ENCODE results near the gene SET.

SET gene

DNA sequence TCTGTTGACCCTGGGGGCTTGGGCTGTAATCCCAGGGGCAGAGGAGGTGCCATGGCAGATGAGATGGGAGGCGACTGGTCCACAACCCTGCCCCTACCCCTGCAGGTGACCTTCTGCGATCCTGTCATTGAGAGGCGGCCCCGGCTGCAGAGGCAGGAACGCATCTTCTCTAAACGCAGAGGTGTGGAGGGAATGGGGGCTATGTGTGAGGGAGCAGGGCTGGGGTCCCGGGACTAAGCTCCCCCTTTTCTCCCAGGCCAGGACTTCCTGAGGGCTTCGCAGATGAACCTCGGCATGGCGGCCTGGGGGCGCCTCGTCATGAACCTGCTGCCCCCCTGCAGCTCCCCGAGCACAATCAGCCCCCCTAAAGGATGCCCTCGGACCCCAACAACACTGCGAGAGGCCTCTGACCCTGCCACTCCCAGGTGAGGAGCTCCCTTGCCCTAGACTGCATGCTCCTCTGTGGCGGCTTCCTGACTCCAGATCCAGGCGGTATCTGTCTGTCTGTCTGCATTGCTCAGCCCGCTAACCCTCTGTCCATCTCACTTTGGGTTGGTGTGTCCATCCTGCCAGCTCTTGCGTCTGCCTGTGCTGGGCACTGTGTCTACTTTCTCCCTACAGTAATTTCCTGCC is 25.0 kb downstream of the SET start:
- DNase-seq: no peak

DNA sequence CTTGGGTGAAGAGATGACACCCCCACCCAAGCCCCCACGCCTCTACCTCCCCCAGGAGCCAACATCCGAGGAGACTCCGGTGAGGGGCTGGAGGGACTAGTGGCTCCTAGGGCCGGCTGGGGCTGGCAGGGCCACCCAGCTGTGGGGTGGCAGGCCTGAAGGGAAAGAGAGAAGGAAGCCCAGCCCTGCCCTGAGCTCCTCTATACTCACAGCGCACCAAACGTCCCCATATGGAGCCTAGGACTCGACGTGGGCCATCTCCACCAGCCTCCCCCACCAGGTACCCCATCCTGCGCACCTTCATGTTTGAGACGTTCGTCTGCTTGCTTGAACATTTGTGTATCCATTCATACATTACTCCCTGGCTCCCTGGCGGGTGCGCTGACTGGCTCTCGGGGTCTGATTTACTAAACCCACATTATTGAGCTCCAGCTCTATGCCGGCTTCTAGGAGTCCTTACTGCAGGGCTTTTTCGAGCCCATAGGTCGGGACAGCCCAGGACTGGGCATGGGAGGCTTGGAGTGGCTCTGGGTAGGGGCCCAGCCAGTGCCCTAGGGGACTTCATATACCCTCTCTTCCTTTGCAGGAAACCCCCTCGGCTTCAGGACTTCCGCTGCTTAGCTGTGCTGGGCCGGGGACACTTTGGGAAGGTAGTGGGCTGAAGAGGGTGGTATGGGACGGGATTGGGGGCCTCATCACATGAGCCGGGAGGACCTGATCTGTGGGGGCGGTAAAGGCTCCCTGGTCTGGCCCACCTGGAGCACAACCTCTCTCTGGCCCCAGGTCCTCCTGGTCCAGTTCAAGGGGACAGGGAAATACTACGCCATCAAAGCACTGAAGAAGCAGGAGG is 25.8 kb downstream of the SET start:
- DNase-seq: no peak

DNA sequence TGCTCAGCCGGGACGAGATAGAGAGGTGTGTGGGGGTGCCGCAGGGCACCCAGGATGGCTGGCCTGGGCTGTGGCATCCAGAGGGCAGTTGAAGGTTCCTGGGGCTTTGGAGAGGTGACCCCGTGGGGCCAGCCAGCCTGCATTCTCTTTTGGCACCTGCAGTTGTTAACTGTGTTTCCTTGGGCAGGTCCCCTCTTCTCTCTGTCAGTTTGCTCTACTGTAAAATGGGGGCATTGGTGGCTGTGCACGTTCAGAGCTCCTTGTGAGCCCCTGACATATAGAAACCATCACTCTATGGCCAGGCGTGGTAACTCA is 26.4 kb downstream of the SET start:
- no peak for DNase-seq

DNA sequence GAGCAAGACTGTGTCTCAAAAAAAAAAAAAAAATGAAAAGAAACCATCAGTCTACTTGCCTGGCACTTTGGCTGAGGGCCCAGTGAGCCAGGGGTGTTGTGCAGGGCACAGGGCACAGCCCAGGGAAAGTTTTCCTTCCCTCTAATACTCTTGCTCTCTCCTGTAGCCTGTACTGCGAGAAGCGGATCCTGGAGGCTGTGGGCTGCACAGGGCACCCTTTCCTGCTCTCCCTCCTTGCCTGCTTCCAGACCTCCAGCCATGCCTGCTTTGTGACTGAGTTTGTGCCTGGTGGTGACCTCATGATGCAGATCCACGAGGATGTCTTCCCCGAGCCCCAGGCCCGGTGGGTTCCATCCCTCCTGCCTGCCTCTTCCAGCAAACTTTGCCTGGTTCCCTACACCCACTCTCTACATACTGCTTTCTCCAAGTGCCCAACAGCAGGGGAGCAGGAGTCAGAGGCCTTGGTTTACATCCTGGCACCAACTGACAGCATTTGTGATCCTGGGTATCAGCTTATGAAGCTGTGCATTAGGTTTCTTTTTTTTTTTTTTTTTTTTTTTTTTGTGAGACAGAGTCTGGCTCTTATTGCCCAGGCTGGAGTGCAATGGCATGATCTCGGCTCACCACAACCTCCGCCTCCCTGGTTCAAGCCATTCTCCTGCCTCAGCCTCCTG is 27.7 kb downstream of the SET start:
- no peak for DNase-seq

DNA sequence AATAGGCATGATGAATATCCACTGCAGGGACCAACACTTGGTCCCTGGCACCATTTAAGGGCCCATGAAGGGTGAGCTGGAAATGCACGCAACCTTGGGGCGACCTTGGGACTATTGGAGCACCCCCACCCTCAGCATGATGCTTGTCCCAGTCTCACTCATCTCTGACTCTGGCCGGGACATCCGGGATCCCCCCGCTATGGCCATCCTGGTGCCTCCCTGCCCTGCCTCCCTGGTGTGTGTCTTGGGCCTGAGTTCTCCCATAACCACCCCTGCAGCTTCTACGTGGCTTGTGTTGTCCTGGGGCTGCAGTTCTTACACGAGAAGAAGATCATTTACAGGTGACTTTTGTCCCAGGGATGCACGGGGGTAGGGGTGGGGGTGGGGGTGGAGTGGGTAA is 29.0 kb downstream of the SET start:
- no peak for DNase-seq

DNA sequence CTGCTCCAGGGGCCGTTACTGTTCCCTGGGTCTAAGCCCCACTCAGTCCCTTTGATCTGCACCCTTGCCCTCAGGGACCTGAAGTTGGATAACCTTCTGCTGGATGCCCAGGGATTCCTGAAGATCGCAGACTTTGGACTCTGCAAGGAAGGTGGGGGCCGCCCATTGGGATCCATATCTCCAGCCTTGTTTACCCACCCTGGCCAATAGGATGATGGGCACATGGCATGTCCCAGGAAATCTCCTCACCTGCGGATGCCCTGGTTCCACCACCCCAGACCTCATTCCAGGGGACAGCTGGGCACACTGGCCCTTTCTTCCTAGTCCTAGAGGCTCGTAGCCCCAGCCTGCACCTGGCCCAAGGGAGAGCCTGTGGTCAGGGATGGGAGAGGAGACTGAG is 29.5 kb downstream of the SET start:
- DNase-seq: no peak

DNA sequence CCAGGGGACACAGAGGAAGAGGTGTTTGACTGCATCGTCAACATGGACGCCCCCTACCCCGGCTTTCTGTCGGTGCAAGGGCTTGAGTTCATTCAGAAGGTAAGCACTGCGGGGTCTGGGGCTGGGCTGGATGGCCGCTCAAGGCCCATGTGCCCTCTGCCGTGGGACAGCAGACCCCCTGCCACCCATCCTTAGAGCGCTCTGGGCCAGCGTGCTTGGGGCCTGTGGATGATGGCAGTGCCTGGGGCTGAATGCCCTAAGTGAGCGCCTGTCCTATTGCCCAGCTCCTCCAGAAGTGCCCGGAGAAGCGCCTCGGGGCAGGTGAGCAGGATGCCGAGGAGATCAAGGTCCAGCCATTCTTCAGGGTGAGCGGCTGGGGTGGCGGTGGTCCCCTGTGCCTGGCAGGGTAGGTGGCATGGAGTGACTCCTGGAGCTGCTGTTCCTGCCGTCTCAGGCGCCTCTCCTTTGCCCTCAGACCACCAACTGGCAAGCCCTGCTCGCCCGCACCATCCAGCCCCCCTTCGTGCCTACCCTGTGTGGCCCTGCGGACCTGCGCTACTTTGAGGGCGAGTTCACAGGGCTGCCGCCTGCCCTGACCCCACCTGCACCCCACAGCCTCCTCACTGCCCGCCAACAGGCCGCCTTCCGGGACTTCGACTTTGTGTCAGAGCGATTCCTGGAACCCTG is 31.0 kb downstream of the SET start:
- no peak for DNase-seq

DNA sequence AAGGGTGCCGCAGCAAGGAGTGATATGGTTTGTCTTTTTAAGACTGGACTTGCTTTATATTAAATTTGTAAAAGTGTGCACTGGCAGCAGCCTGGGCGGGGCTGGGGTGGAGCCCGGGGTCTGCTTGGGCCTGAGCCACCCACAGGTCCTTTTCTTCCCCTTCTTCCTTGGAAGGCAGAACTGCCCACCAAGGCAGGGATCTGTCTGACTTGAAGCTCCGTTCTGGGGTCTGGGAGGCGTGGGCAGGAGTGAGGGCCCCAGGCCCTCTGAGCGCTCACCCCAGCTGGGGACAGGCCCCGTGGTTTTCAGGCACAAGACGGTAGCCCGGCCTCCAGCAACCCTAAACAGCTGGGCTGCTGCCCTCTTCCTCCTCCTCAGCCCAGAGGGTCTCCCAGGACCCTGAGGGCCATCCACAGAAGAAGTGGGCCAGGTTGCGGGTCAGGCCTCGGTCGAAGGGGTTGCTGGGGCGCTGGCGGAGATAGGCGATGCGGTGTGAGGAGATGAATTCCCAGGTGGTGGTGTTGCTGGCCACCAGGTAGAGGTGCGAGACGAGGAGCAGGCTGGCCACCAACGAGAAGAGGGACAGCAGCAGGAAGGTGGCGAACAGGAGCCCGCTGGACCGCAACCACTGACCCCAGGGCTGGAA is 31.9 kb downstream of the SET start:
- no peak for DNase-seq

DNA sequence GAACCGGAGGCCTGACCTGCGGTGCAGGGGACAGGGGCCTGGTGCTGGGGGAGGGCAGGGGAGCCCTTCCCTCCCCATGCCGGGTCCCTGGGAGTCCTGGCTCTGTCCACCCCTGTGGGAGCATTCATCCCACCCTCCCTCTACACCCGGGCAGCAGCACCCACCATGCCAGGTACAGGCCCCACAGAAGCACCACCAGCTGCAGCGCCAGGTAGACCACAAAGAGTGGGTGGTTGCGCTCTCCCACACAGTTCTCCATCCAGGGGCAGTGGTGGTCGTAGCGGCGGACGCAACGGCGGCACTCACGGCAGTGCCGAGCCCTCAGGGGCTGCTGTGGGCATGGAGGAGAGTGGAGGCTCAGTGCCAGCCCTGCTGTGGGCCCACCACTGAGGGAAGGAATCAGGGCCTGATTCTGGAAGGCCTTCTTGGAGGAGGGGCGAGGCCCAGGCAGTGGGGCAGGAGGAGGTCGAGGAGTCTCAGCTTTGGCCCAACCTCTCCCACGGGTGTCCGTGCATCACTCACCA is 32.5 kb downstream of the SET start:
- DNase-seq: no peak

DNA sequence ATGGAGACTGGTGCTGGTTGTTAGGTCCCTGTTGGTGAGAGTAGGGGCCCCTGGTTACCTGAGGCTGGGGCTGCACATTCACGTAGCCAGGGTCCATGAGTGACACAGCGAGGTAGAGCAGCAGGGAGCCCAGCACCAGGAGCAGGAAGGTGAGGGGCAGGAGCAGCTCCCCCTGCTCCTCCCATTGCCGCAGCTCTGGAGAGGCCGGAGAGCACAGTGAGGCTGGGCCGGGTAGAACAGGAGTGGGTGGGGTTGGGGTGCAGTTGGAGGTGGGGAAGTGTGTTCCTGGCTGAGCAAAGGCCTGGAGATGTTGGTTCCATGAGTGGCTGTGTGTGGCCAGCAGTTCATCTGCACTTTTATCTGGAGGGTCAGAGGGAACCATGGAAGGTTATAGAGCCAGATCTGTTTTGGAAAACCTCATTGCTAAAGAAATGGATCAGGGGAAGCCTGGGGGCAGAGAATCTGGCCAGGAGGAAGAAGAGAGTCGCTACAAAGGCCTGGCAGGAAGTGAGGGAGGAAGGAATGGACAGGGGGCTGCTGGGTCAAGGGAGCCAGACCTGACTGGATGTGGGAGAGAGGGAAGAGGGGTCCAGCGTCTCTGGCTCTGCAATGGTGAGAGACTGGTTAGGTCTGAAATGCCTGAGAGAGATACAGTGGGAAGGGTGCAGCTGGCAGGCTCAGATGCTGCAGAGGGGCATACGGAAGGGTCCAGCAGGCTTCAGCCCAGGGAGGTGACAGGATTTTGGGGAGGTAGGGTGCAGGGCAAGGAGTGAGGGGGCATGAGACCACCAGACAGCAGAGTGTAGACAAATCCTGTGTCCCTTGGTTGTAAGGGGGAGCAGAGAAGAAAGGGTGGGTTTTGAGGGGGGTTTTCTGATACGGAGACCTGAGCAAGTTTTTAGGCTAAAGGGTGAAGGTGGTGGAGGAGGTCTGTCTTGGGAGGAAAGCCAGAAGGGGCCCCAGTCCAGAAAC is 33.6 kb downstream of the SET start:
- no peak for DNase-seq

DNA sequence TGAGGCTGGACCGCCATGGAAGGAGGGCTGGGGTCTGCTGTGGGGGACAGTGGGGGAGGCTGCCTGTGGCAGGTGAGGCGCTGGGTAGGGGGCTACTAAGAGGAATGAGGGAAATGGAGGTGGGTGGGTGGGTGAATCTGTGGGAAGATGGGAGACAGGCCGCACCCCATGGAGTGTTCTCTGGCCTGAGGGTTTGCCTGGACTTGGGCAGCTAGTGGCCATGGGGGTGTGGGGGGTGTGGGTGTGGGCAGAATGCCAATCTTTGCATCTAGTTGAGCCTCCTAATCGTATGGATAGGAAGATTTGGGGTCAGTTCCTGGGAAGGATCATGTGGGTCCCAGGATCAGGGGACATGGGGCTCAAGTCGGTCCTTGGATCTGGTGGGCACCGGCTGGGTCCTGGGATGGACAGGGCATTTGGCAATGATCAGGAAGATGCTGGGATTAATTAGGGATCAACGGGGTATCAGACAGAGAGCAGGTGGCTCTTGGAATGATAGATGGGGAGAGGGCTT is 34.4 kb downstream of the SET start:
- DNase-seq: no peak

DNA sequence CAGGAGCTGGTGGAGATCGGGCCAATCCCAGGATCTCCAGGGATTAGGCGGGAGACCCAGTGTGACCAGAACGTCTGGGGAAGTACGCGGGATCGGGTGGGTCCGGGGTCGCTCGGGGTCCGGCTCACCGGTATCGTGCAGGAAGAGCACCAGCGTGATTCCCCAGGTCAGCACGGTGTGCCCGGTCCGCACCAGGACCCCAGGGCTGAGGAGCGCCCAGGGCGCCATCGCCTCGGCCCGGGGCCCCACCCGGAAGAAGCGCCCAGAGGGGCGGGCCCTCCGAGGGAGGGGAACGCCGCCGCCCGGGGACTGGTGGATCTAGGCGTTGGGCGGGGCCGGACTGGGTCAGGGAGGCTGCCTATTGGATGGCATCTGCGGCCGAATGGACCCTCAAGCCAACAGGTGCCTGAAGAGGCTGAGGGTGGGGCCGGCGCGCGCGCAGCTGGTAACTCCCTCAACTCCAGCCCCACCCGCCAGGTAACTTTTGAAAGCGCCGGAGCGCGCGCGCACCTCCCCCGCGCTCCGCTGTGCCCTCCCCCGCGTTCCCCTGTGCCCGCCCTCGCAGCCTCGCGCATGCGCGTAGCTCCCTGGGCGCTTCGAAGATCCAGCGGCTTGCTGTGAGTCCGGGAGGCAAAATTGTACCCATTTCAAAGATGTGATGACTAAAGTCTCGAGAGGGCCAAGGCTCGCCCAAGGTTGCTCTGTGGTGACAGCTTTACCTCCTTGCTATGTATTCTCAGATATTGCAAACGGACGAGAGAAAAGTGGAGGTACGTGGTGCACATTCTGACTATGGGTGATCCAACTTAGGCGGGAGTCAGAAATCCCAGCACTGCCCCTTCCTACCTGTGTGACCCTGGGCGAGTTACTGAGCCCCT is 35.1 kb downstream of the SET start, which contains the start of gene ZDHHC12:
Gene ZDHHC12 (minus strand): TSS at position 262 of the 878 bp plus-strand sequence. CDS start 34 bp downstream, at position 228.
- peak; percentile 100 for DNase-seq

DNA sequence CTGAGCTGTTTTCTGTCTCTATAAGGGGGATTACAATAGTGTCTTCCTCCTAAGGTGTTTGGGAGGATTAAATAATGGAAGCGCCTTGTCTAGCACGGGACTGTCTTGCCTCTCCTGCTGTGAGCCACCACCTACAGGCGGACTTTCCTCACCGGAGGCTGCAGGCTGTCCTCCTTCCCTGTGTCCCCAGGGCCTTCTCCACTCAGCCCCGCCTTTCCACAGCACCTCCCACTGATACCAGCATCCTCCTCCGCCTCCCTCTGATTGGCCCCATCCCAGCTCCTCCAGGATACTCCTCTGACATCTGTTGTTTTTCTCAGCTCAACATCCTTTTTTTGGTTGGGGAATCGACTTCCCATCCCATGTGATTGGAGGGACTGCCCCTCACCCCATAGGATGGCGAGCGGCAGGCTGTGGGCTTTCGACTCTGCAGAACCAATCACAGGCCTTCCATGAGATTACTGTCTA is 35.8 kb downstream of the SET start:
- peak; percentile 97 for DNase-seq

DNA sequence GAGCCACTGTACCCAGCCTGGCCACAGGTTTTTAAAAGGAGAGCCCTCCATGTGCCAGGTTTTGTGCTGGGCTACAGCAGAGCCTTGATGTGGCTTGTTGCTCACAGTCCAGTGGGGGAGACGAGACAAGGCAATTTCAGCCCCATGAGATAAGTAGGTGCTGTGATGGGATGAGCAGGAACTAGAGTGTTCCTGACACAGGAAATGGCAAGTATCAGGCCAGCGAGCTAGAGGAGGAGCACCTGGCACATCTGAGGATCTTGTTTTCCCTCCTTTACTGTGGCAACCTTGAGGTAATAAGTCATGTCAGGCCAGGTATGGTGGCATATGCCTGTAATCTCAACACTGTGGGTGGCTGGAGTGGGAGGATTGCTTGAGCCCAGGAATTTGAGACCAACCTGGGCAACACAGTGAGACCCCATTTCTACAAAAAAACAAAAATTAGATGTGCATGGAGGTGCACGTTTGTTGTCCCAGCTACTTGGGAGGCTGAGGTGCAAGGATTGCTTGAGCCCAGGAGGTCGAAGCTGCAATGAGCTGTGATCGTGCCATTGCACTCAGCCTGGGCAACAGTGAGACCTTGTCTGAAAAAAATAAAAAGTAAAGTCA is 38.7 kb downstream of the SET start:
- no peak for DNase-seq

DNA sequence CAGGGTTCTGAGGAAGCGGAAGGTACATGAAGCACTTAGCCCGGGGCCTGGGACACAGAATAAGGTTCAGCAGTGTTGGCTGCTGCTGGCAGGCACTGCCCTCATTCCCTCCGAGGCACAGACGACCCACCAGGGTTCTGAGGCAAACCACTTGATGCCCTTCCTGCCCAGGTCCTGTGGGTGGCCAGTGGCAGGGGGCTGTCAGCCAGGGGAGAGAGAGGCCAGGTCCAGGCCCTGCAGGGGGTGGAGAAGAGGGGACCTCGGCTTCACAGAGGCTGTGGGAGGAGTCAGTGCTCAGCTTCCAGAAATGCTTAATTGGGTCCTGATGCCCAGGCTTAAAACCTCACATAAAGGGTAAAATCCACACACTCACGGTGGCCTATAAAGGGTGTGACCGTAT is 39.3 kb downstream of the SET start:
- no peak for DNase-seq

DNA sequence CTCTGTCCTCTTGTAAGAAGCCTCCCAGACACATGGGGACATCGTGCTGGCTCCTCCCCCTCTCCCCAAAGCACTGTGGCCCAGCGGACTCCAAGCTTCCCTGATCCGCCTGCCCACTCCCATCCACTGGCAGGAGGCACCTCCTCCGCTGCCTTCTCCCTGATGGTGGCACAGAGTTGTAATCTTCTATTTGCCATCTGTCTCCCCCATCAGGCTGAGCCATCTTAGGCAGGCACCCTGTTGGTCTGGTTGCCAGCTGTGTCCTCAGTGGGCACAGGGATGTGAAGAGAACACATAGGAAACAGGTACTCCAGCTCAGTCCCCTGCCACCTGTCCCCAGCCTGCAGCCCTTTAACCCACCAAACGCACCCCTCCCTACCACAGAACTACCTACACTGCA is 40.3 kb downstream of the SET start:
- peak; percentile 89 for DNase-seq

DNA sequence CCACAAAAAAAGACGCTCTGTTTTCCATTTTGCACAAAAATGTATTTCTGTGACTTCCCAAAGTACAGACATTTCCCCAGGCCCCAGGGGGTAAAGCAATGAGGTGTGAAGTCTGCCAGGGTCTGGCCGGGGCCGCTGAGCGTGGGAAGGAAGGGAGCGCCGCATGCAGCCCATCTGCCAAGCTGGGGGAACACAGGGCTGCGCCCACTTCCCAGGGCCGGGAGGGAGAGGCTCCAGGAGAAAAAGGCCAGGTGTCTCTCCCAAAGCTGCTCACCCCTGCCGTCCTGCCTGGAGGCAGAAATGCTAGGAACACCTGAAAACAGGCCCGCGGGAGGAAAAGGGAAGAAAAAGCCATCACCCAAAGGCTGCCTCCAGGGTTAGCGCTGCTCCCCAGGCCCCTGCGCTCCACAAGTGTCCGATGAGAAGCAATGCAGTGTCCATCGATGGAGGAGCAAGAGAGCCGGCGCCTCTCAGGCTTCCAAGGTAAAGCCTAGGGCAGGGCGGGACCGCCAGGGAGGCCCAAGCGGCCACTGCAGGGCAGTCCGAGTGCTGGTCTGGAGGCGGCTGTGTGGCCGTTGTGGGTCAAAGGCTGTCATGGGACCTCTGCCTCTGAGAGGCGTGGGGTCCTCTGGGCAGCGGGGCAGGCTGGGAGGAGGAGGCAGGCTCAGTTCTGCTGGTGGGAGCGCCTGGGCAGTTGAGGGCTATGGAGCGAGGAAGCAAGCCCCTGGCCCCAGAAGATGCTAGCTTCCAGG is 40.9 kb downstream of the SET start:
- DNase-seq: peak; percentile 74

DNA sequence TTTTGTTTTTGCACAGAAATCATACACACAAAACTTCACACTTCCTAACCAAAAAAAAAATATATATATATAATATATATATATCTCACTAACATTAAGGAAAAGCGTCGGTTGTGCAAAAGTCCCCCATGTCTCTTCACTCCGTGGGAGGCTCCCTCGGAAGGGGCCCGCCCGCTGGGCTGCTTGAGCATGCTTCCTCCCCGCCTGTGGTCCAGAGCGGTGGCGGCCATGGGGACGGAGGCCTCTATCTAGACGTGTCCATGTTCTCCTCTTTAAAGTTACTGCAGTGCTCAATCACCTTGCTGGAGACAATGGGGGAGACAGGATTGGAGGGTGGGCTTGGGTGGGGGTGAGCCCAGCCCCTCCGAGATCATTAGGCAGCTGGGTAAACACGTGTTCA is 42.1 kb downstream of the SET start:
- DNase-seq: no peak

DNA sequence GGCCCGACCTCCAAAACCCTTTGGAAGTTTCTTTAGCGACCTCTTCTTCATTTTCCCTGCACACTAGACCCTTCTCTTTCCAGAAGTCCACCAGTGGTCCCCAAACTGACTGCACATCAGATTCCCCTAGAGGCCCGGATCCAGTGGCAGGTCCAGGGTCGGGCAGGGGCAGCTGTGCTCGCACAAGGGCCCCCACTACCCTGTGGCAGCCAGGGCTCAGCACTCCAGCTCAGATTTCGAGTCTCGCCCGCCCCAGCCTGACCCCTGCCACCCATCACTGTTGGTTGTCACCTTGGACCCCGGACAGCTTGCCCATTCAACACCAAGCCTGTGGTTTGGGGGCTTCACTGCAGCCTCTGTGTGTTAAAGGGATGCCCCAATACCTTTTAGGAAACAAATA is 42.7 kb downstream of the SET start:
- DNase-seq: no peak
